MCF 10A (cell line): ENCODE data around the gene PPP1R3G. TPM values are rescaled to one million over a fixed set of nuclear protein-coding genes. Genes with fewer than 3 reads are reported as not detected.

ENCODE experiments used
- BruUV-seq: library from RNA; stranded (reverse); fragments of 400-500 nt; replicated peaks from 2 replicates; lab custom pipeline; 2021; lab: Mats Ljungman, UMichigan
- CTCF ChIA-PET: fragments of 300-600 bp; sonication (Branson Sonifier 250); formaldehyde crosslinking; extraction: SDS; loops from one replicate; lab custom pipeline; 2021; ENCODE audit warnings: antibody characterized with exemption, inconsistent platforms; lab: Yijun Ruan, JAX
- POLR2A ChIA-PET: fragments of 300-600, 350-650 bp; sonication (Branson Sonifier 250); formaldehyde crosslinking; extraction: SDS; loops from one replicate; lab custom pipeline; 2020; ENCODE audit warnings: antibody characterized with exemption, inconsistent platforms; lab: Yijun Ruan, JAX
- DNase-seq: peaks from one replicate; pipeline ENCODE4 v3.0.0-alpha.2; 2018; ENCODE audit not compliant: unreplicated experiment
- H3K27ac Mint-ChIP-seq: one replicate; pipeline ENCODE4 v1.8.0; 2022; ENCODE audit warnings: mild to moderate bottlenecking, low read depth, mixed read lengths; ENCODE audit not compliant: unreplicated experiment
- H3K27me3 Mint-ChIP-seq: one replicate; pipeline ENCODE4 v1.8.0; 2022; ENCODE audit warnings: mixed read lengths; ENCODE audit not compliant: insufficient read depth, unreplicated experiment
- H3K36me3 Mint-ChIP-seq: one replicate; pipeline ENCODE4 v1.8.0; 2022; ENCODE audit warnings: mild to moderate bottlenecking, moderate library complexity, mixed read lengths; ENCODE audit not compliant: insufficient read depth, unreplicated experiment
- H3K4me1 Mint-ChIP-seq: one replicate; pipeline ENCODE4 v1.8.0; 2022; ENCODE audit warnings: mixed read lengths; ENCODE audit not compliant: insufficient read depth, unreplicated experiment
- H3K4me3 Mint-ChIP-seq: one replicate; pipeline ENCODE4 v1.8.0; 2022; ENCODE audit warnings: mild to moderate bottlenecking, moderate library complexity, mixed read lengths; ENCODE audit not compliant: unreplicated experiment
- H3K9me3 Mint-ChIP-seq: one replicate; pipeline ENCODE4 v1.8.0; 2022; ENCODE audit warnings: mixed read lengths; ENCODE audit not compliant: unreplicated experiment
- intact Hi-C: fragments of 100-400 bp; cut with micrococcal nuclease; formaldehyde crosslinking; loops from 2 replicates; pipeline ENCODE4 v1.14.1; 2022
- total RNA-seq: library from RNA; stranded (reverse); gene quantifications from 2 replicates; pipeline ENCODE4 v1.2.3, GENCODE V29; 2022
- TF ChIP-seq, protein P1 (sequence below): fragments of 200-600 bp; IDR thresholded peaks from one replicate; pipeline ENCODE4 v1.8.0; 2022; ENCODE audit warnings: antibody characterized with exemption, mild to moderate bottlenecking; ENCODE audit not compliant: unreplicated experiment

Gene PPP1R3G
- total RNA-seq, 1 experiment from 2014 or later: 0.07 TPM

DNA sequence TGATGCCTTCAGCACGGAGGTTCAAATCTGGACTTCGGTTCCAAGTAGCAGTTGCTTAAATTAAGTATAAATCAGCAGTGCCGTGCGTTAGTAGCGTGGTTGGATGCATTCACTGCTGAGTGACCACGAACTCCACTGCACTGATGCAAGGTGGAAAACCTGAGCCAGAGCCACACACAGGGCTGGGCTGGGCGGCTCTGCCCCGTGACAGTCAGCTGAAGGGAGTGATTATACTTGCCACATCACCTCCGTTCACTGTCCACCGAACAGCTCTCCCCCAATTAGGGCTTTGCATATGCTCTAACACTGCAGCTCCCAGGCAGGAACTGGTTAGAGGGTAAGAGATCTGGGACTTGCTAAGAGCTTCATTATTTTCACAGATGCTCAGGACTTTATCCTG, 22.2 kb downstream of the PPP1R3G start:
- H3K4me1 Mint-ChIP-seq: peaks cover 2% of the 10 kb centered on the region
- no peak overlapping the region for H3K4me3 Mint-ChIP-seq
- H3K9me3 Mint-ChIP-seq: no peaks in the 10 kb centered on the region
- CTCF ChIA-PET: no interaction called here
- intact Hi-C loops: no loop called here
- no peak overlapping the region for H3K27ac Mint-ChIP-seq
- no TSS peak for BruUV-seq
- H3K36me3 Mint-ChIP-seq: peaks cover 8% of the 10 kb centered on the region
- TF ChIP-seq, protein P1, sequence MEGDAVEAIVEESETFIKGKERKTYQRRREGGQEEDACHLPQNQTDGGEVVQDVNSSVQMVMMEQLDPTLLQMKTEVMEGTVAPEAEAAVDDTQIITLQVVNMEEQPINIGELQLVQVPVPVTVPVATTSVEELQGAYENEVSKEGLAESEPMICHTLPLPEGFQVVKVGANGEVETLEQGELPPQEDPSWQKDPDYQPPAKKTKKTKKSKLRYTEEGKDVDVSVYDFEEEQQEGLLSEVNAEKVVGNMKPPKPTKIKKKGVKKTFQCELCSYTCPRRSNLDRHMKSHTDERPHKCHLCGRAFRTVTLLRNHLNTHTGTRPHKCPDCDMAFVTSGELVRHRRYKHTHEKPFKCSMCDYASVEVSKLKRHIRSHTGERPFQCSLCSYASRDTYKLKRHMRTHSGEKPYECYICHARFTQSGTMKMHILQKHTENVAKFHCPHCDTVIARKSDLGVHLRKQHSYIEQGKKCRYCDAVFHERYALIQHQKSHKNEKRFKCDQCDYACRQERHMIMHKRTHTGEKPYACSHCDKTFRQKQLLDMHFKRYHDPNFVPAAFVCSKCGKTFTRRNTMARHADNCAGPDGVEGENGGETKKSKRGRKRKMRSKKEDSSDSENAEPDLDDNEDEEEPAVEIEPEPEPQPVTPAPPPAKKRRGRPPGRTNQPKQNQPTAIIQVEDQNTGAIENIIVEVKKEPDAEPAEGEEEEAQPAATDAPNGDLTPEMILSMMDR: no peak
- no peak for DNase-seq
- POLR2A ChIA-PET: no interaction called here
- H3K27me3 Mint-ChIP-seq: no peaks in the 10 kb centered on the region

DNA sequence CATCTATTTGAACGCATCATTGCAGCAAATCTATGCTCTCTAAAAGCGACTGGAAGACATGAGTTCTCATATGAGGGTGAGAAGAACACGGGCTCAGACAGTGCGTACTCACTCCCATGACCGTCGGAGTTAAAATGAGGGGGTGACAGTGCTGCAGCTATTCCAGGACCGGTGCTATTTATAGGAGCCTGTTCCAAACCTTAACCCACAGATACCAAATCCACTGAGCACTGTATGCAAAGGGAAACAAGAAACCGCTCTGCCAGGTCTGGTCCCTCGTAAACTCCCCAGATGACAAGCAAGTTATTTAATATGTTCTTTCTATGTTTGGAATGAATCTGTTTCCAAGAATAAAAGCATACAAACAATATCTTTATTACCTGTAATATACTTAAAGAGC, 22.9 kb downstream of the PPP1R3G start:
- POLR2A ChIA-PET: no interaction called here
- CTCF ChIA-PET: no interaction called here
- Mint-ChIP-seq H3K4me3 (no peak overlapping the region), H3K27ac (no peak overlapping the region), H3K4me1 (peaks cover 8% of the 10 kb centered on the region), H3K27me3 (no peaks in the 10 kb centered on the region), H3K36me3 (peaks cover 8% of the 10 kb centered on the region), H3K9me3 (no peaks in the 10 kb centered on the region)
- intact Hi-C loops: no loop called here
- BruUV-seq: no TSS peak
- DNase-seq: no peak
- TF ChIP-seq, protein P1: no peak

DNA sequence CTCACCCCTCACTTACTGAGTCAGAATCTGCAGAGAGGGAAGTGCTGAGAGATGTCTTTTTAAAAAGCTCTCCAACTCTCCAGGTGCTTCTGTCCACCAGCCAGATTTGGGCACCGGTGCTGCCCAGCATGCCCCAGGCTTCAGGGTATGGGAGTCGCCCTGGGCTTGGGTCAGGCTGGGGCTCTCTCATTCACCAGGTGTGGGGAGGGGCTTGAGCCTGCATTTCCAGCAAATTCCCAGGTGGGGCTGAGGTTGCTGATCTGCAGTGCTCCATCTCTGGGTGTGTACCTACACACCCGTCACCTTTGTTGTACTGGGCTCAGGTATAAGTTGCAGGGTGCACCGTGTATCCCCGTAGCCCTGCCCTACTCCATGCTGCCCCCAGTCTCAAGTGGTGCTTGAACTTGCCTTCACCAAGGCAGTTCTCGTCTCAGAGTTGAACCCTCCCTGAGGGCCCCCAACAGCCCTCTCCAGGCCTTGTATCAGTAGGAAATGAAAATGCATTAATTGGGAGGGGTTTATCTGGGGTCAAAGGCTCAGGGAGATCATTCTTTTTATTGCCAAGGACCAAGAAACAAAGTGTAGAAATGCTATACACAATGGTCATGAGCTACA, 23.5 kb downstream of the PPP1R3G start:
- ChIA-PET POLR2A (no interaction called here), CTCF (interaction anchor here (1.2 kb wide), 1 partner anchor 35 kb away, joined by 3 read pairs; no protein-coding TSS in a partner anchor)
- Mint-ChIP-seq H3K27ac (no peak overlapping the region), H3K27me3 (no peaks in the 10 kb centered on the region), H3K36me3 (peaks cover 8% of the 10 kb centered on the region), H3K9me3 (no peaks in the 10 kb centered on the region), H3K4me1 (peaks cover 8% of the 10 kb centered on the region), H3K4me3 (no peak overlapping the region)
- no peak for DNase-seq
- BruUV-seq: TSS peak; percentile 29
- TF ChIP-seq, protein P1: no peak
- intact Hi-C loops: no loop called here

DNA sequence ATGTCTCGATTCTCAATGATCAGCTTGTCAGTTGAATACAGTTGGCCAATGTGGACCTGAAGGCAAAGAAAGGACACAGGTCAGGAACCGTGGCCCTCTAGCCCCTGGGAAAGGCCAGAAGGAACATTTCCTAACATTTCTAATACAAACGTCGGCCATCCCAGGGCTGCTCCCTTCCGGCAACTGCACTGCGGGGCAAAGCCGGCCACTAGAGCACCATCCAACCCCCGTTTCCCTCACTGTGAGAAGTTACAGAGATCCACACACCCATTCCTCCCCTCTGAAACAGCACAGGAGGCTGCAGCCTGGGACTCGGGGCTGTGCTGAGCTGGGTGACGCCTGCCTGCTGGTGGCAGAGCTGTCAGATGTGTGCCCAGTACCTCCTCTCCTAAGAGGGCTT, 24.3 kb downstream of the PPP1R3G start:
- BruUV-seq: no TSS peak
- intact Hi-C loops: no loop called here
- Mint-ChIP-seq H3K4me1 (peaks cover 8% of the 10 kb centered on the region), H3K36me3 (peaks cover 8% of the 10 kb centered on the region), H3K27ac (no peak overlapping the region), H3K4me3 (no peak overlapping the region), H3K9me3 (no peaks in the 10 kb centered on the region), H3K27me3 (no peaks in the 10 kb centered on the region)
- TF ChIP-seq, protein P1: no peak
- CTCF ChIA-PET: interaction anchor here (0.6 to 1.2 kb wide), 2 partner anchors 34 to 274 kb away, joined by 3 read pairs; no protein-coding TSS in a partner anchor
- no peak for DNase-seq
- POLR2A ChIA-PET: no interaction called here
